H7 (cell line): ENCODE data around the gene SPEM3. TPM values are rescaled to one million over a fixed set of nuclear protein-coding genes. Genes with fewer than 3 reads are reported as not detected.

Experiments
- DNase-seq: peaks from one replicate; pipeline ENCODE4 v3.0.0; 2012
- H3K27me3 ChIP-seq: 2 replicates; pipeline ENCODE4 v1.6.0; 2011; ENCODE audit warnings: mild to moderate bottlenecking, low read length; ENCODE audit not compliant: control insufficient read depth, insufficient read depth
- H3K36me3 ChIP-seq: replicated peaks from 2 replicates; pipeline ENCODE4 v1.5.1; 2011; ENCODE audit warnings: low read length; ENCODE audit not compliant: control insufficient read depth, insufficient read depth
- H3K4me3 ChIP-seq: 2 replicates; pipeline ENCODE4 v1.5.1; 2011; ENCODE audit warnings: low read depth, mild to moderate bottlenecking, control low read depth, low read length, moderate library complexity; ENCODE audit not compliant: insufficient read depth
- total RNA-seq: library from RNA; depleted of rRNA; stranded (reverse); fragments of >200 nt; shearing (Covaris generic); gene quantifications from 2 replicates; pipeline ENCODE4 v1.2.3, GENCODE V29; 2014

SPEM3 gene
- total RNA-seq, 1 experiment from 2014 or later = not detected

DNA sequence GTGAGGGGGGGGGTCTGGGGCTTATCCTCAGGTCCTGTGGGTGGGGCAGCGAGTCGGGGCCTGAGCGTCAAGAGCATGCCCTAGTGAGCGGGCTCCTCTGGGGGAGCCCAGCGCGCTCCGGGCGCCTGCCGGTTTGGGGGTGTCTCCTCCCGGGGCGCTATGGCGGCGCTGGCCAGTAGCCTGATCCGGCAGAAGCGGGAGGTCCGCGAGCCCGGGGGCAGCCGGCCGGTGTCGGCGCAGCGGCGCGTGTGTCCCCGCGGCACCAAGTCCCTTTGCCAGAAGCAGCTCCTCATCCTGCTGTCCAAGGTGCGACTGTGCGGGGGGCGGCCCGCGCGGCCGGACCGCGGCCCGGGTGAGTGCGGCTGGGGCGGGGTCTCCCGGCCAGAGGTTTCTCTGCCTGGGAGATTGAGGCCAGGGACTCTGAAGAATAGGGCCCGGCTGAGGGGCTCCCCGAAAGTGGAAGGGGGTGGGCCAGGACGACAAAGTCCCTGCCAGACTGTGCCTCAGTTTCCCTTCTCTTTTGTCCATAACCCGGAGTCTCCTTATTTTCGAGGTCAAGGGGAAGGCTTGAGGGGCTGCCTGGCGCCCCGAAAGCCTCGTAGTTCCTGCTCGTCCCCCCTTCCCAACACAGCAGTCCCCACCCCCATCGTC is 10.9 kb downstream of the SPEM3 start, which contains the start of gene FGF11:
Gene FGF11 (plus strand): TSS at position 51 of the 651 bp plus-strand sequence. CDS start 109 bp downstream, at position 160.
- H3K36me3 ChIP-seq = no peaks in the 10 kb centered on the region
- DNase-seq = peak; percentile 68
- peaks cover 47% of the 10 kb centered on the region for H3K27me3 ChIP-seq
- peak within 1 kb of the TSS; percentile 74 for H3K4me3 ChIP-seq

DNA sequence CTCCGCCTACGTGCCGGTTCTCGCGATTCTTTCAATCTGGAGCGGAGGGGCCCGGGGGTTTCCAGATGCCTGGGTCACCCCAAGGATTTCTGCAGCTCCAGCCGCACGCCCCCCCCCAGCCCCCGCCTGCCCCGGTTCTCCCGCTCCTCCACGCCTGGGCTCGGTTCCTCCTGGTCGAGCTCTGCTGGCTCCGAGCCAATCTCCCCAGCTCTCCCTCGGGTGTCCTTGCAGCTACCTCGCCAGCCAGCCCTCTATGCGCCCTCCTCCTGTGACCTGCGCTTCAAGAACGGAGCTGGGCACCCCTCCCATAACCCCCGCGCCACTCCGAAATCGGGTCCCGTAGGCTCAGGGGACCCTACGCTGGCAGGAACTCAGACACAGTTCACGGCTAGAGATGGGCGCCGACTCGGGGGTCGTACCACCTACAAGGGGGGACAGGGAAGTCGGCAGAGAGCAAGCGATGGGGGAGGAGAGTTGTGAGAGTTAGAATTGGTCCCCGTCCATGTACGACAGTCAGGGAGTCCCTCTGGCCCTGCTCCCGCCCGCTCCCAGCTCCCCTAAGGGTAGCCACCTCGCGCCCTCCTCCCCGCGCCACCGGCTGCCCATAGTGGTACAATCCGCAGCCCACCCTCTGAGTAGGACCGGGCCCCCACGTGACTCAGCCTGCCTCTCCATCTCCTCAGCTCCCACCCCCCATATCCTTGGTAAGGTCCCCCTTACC is 11.6 kb downstream of the SPEM3 start:
- peaks cover 48% of the 10 kb centered on the region for H3K27me3 ChIP-seq
- peak; percentile 91 for DNase-seq
- H3K36me3 ChIP-seq = no peaks in the 10 kb centered on the region
- H3K4me3 ChIP-seq = peak overlapping the region; percentile 74

DNA sequence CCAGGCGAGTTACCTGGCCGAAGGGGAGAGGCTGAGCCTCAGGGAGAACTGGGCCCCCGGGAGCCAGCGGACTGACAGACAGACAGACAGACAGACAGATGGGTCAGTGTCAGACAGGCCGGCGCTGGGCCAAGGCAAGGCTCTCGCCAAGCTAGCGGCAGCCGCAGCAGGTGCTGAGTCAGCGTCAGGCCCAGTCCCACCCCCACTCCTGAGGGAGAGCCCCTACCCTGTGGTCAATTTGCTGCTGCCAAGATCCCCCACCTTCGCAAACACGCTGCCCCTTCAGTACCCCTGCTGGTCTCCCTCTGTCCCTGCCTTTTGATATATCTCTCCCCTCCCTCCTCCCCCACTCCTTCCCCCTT is 12.2 kb downstream of the SPEM3 start:
- Histone ChIP-seq H3K36me3 (no peaks in the 10 kb centered on the region), H3K27me3 (peaks cover 49% of the 10 kb centered on the region), H3K4me3 (peak overlapping the region; percentile 74)
- DNase-seq = peak; percentile 86

DNA sequence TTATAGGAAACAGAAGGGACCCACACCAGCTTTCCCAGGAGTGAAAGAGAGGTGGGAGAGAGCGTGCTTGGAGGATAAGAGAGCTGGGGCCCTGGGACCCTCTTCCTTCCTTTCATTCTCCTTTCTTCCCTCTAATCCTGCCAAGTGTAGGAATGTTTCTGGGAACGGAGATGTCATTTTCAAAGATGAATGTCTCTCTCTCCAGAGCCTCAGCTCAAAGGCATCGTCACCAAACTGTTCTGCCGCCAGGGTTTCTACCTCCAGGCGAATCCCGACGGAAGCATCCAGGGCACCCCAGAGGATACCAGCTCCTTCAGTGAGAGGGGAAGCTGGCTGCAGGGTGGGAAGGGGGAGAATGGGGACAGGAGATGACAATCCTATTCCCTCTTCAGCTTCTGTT is 12.6 kb downstream of the SPEM3 start:
- DNase-seq = no peak
- no peaks in the 10 kb centered on the region for H3K36me3 ChIP-seq
- H3K4me3 ChIP-seq = peak overlapping the region; percentile 74
- H3K27me3 ChIP-seq = peaks cover 49% of the 10 kb centered on the region

DNA sequence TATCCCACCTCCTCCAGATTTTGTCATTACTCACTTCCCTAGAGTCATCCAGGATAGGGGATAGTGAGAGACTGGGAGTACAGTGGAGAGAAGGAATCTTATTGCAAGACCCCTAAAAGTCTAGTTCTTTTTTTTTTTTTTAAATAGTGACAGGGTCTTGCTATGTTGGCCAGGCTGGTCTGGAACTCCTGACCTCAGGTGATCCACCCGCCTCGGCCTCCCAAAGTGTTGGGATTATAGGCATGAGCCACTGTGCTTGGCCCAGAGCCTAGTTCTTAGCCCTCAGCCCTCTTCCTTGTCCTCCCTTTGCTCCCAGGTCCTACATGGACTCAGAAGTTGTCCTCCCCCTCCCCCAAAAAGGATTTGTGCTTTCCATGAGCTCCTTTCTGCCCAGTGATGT is 13.5 kb downstream of the SPEM3 start:
- DNase-seq = no peak
- no peak overlapping the region for H3K4me3 ChIP-seq
- peaks cover 50% of the 10 kb centered on the region for H3K27me3 ChIP-seq
- H3K36me3 ChIP-seq = no peaks in the 10 kb centered on the region

DNA sequence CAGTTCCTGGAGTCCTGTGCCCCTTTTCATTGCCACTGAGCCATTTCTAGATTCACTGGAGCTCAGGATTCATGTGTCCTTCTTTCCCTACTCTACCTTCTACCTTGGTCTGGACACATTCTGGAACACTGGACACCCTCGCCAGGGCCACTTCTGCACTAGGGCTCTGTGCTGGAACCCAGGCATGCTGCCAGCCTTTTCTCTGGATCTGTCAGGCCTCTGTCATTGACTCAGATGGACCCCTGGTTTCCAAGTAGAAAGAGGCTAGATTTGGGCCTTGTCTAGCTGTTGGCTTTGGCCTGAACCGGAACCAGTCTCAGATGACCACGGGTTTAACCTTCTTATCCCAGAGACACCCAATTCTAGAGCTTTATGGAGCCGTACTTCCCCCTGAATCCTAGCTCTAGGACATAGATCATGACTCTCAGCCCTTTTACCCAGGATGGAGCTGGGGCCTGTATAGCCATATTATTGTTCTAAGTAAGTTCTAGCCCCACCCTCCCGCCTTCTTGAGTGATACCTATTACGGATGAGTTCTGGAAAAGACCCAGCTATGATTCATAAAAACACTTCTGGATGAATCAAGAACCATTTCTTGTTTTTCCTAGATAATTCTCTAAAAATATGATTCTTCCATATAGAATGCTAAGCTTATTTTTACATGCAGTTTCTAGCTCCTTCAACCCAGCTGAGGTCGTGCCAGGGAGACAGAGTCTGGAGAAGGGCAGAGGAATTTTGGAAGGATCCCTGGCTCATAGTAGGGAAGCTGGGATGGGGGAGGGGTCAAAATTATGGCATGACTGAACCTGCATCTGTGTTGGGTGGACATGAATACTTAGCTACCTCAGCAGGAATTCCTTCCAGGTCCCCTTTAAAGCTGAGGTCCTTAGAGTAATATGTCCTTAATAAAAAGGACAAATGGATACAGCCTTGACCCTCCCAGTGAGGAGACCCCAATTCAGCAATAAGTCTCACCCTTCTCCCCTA is 15.1 kb downstream of the SPEM3 start:
- H3K36me3 ChIP-seq = no peaks in the 10 kb centered on the region
- no peak overlapping the region for H3K4me3 ChIP-seq
- H3K27me3 ChIP-seq = peaks cover 42% of the 10 kb centered on the region
- DNase-seq = no peak

DNA sequence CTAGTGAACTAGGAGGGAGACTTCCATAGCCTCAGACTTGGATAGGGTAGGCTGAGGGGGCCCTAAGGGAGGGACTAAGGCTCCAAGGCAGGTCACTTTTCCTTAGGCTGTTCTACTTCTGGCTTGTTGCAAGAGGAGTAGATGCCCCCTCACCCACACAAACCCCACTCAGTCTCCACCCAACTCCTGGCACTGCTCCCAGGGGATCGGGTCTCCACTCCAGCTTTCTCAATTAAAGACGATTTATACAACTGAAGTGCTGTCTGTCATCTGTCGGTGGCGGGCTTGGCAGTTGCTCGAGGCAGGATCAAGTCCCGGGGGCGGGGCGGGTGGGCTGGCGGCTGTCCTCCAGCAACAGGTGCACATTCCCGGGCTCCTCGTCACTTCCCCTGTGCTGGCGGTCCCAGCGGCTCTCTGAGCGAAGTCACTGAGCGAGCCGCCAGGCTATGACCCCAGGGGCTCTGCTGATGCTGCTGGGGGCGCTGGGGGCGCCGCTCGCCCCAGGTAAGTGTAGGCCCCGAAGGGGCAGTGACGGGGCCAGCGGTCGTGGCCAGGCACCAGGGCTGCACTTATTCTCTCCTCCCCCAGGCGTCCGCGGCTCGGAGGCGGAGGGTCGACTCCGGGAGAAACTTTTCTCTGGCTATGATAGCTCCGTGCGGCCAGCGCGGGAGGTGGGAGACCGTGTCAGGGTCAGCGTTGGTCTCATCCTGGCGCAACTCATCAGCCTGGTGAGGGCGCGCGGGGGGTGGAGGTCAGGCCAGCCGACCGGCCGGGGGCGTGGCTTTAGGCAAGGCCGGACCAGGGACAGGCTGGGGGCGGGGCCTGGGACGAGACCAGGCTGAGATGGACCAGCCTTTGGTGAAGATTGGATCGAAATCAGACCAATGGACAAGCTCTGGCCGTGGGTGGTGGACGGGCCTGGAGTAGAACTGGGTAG is 16.3 kb downstream of the SPEM3 start, which contains the start of gene CHRNB1:
Gene CHRNB1 (plus strand): TSS at position 380 of the 937 bp plus-strand sequence. CDS start 67 bp downstream, at position 447.
- H3K27me3 ChIP-seq = peaks cover 31% of the 10 kb centered on the region
- DNase-seq = peak; percentile 98
- H3K36me3 ChIP-seq = no peaks in the 10 kb centered on the region
- peak within 1 kb of the TSS; percentile 65 for H3K4me3 ChIP-seq

DNA sequence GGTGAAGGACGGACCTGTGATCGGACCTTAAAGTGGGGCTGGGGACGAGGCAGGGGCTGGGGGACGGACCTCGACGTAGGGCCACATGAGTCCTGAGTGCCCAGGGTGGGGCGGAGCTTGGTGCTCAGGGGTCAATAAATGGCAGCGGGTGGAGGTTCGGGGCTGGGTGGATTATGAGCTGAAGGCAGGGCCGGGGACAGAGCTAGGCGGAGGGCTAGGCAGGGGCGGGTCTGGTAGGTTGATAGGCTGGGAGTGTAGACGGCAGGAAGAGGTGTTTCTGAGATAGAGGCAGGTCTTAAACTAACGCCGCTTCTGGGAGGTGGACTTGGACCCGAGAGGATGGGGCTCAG is 16.9 kb downstream of the SPEM3 start:
- Histone ChIP-seq H3K36me3 (no peaks in the 10 kb centered on the region), H3K27me3 (peaks cover 31% of the 10 kb centered on the region), H3K4me3 (peak overlapping the region; percentile 65)
- DNase-seq = peak; percentile 95

DNA sequence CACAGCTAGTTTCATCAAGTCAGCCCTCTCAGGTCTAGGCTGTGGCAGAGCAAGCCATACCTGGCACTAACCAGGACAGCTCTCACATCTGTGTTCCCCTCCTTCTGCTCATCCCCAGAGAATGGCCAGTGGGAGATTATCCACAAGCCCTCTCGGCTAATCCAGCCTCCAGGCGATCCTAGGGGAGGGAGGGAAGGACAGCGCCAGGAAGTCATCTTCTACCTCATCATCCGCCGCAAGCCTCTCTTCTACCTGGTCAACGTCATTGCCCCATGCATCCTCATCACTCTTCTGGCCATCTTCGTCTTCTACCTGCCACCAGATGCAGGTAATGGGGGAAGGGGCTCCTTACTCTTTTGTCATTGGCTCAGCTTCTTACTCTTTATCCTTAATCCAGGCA is 19.8 kb downstream of the SPEM3 start:
- Histone ChIP-seq H3K4me3 (no peak overlapping the region), H3K36me3 (no peaks in the 10 kb centered on the region), H3K27me3 (peaks cover 25% of the 10 kb centered on the region)
- DNase-seq = no peak

DNA sequence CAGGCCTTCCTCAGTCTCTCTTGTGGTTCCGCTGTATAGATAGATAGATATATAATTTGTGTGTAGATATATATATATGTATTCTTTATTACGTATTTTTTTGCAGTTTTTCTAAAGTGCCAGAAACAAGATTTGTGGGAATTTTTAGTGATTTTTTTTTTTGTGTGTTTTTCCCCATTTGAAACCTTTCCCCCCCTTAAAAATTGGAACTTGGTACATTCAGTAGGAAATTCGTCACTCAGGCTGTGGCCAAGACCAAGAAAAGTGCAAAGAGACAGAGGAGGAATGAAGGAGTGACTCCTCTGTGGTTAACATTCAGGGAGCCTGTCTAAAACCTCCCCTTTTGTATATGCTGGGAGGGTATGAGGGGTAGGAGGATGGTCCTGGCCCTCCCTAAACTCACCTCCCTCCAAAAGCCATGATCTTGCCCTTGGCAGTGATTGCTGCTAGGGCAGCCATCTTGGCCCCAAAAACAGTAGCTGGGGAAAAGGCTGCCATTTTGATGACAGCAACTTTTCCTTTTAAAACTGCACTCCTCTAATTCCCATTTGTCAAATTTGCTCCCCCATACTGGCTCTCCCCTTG is 31.4 kb downstream of the SPEM3 start:
- H3K27me3 ChIP-seq = no peaks in the 10 kb centered on the region; the same call in 1 of the 2 replicates
- H3K36me3 ChIP-seq = peaks cover 1% of the 10 kb centered on the region
- H3K4me3 ChIP-seq = no peak overlapping the region
- peak; percentile 37 for DNase-seq

DNA sequence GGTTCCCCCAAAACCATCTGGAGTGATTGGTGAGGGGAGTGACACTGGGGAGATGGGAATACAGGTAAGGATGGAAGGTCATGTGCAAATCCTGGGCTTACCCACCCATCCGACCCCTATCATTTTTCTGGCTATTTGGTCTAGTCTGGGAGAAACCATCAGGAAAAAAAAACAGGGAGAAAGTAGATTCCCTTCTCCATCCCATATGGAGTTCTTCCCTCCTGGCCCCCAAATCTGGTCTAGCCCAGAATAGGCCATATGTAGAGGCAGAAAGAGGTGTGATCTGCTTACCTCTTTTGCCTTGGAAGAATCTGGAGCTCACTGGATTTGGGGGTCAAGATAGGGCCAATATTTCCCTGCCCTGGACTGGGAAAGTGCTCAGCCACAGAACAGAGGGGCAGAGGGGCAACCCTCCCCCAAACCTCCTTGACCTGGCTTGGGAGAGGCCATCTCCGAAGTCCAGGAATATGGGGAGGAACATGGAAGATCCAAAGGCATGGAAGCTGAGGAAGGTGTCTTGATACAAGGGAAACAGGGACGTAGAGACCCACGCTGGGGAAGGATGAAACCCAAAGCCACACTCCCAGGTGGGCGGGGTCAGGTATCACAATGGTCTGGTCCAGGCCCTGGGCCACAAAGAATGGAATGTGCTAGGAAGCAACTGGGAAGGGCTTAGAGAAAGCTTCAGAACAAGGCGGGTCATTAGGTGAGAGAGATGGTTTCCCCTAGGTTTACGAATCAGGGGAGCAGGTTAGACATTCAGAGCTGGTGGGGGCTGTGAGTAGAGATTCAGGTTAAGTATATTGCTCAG is 32.4 kb downstream of the SPEM3 start:
- peaks cover 1% of the 10 kb centered on the region for H3K36me3 ChIP-seq
- no peaks in the 10 kb centered on the region; the same call in 1 of the 2 replicates for H3K27me3 ChIP-seq
- DNase-seq = peak; percentile 75
- H3K4me3 ChIP-seq = no peak overlapping the region

DNA sequence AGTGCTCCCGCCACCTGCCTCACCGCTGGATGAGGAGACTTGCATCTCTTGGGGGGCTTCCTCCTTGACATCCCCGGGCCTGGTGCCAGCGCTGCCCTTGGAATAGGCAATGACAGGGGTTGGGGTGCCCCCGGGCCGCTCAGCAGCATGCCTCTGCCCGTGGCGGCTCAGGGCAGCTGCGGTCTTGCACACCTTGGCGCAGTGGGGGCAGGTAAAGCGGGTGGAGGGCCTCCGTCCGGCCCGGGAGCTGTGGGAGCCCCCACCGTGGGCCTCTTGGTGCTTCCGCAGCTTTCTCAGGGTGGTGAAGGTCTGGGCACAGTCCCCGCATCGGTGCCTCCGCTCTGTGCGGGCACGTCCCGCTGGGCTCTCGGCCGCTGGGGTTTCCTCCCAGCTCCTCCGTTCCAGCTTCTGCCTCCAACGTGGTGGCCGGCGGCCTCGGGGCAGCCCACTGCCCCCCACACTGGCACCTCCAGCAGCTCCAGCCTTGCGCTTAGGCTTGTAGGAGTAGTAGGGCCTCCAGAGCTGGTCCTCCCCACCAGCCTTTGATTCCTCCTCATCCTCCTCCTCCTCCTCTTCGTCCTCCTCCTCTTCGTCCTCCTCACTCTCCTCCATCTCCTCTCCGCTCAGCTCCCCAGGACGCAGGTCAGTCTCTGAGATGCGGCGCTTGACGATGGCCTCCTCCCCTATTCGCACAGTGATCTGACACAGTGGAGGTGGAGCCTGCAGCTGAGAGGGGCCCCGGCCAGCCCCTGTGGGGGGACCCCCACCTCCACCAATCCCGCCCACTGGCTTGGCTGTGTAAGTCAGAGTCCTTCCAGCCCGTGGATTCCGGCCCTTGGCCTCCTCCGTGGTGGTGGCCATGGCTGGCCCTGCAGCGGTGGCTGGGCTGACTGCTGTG is 34.1 kb downstream of the SPEM3 start:
- Histone ChIP-seq H3K4me3 (no peak overlapping the region), H3K36me3 (peaks cover 1% of the 10 kb centered on the region), H3K27me3 (no peaks in the 10 kb centered on the region; the same call in 1 of the 2 replicates)
- DNase-seq = peak; percentile 44
